Stimulated activated CD8-positive, alpha-beta memory T cell treated with anti-CD3 and anti-CD28 coated beads, Interleukin-15, amount 100 ng/mL, for 1 hour (primary cell): Measurements from ENCODE around the gene VWDE.

Experiments used
- DNase-seq: peaks from one replicate; pipeline ENCODE4 v3.0.0-alpha.2; 2020; ENCODE audit warnings: low read depth

The VWDE gene

GRCh38 chr7:12287901-12288300, 115.8 kb downstream of the VWDE start:
- DNase-seq, result no peak

DNA sequence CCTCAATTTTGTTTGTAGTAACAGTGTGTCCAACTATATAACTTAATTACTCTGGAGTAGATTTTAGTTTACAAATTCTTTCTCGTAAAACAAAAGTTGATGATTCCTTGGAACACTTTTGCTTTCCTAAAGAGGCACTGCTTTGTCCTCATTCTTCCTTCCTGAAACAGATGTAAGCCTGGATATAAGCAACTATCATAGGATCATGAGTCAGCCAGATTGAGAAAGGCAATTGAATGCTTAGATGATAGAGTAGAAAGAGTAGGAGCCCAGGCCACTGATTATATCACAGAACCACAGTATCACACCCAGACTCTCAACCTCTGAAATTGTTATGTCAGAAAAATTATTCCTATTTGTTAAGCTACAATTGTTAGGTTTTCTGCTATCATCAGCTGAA, 122.6 kb downstream of the VWDE start:
- DNase-seq, result no peak
